BE2C (cell line): ENCODE data around the gene PTK7.

Experiments
- DNase-seq: peaks from one replicate; pipeline ENCODE4 v3.0.0-alpha.2; 2020
- H3K27me3 ChIP-seq: fragments of 250-450 bp; sonication (Bioruptor Pico); 2 replicates; pipeline ENCODE4 v1.5.1; 2020; ENCODE audit warnings: mild to moderate bottlenecking
- H3K36me3 ChIP-seq: fragments of 250-450 bp; sonication (Bioruptor Pico); 2 replicates; pipeline ENCODE4 v1.5.1; 2020; ENCODE audit warnings: mild to moderate bottlenecking
- H3K4me1 ChIP-seq: fragments of 250-450 bp; sonication (Bioruptor Pico); 2 replicates; pipeline ENCODE4 v1.5.1; 2020
- H3K4me3 ChIP-seq: 2 replicates; pipeline ENCODE4 v1.5.1; 2011; ENCODE audit warnings: low read depth, low read length
- H3K9me3 ChIP-seq: fragments of 250-450 bp; sonication (Bioruptor Pico); 2 replicates; pipeline ENCODE4 v1.5.1; 2020
- CTCF ChIP-seq: IDR thresholded peaks from 2 replicates; pipeline ENCODE4 v1.5.1; 2012; ENCODE audit warnings: mild to moderate bottlenecking, low read depth, low read length

PTK7 gene

GRCh38 chr6:43125119-43125518 is 49.0 kb downstream of the PTK7 start:
- Histone ChIP-seq H3K4me3 (no peak overlapping the region), H3K27me3 (no peaks in the 10 kb centered on the region), H3K9me3 (no peaks in the 10 kb centered on the region), H3K4me1 (peaks cover 35% of the 10 kb centered on the region), H3K36me3 (peaks cover 2% of the 10 kb centered on the region; the same call in 1 of the 2 replicates)
- DNase-seq = peak; percentile 41
- TF ChIP-seq CTCF = no peak

- no peak for TF ChIP-seq CTCF
- Histone ChIP-seq H3K9me3 (no peaks in the 10 kb centered on the region), H3K4me1 (peaks cover 30% of the 10 kb centered on the region), H3K36me3 (peaks cover 5% of the 10 kb centered on the region; the same call in 1 of the 2 replicates), H3K27me3 (no peaks in the 10 kb centered on the region), H3K4me3 (no peak overlapping the region)
- no peak for DNase-seq
These were observed 49.4 kb downstream of the PTK7 start for GRCh38 chr6:43125555-43125954.

GRCh38 chr6:43127180-43127579 is 51.1 kb downstream of the PTK7 start:
- Histone ChIP-seq H3K27me3 (no peaks in the 10 kb centered on the region), H3K4me1 (peaks cover 18% of the 10 kb centered on the region), H3K4me3 (no peak overlapping the region), H3K36me3 (peaks cover 5% of the 10 kb centered on the region; the same call in 1 of the 2 replicates), H3K9me3 (no peaks in the 10 kb centered on the region)
- TF ChIP-seq CTCF = no peak
- no peak for DNase-seq

GRCh38 chr6:43127877-43128276 is 51.8 kb downstream of the PTK7 start:
- H3K27me3 ChIP-seq = no peaks in the 10 kb centered on the region
- H3K4me3 ChIP-seq = no peak overlapping the region
- peaks cover 17% of the 10 kb centered on the region for H3K4me1 ChIP-seq
- no peak for DNase-seq
- no peak for TF ChIP-seq CTCF
- H3K36me3 ChIP-seq = peaks cover 5% of the 10 kb centered on the region; the same call in 1 of the 2 replicates
- no peaks in the 10 kb centered on the region for H3K9me3 ChIP-seq

GRCh38 chr6:43128926-43129325 is 52.8 kb downstream of the PTK7 start:
- peaks cover 10% of the 10 kb centered on the region for H3K4me1 ChIP-seq
- no peak overlapping the region for H3K4me3 ChIP-seq
- TF ChIP-seq CTCF = no peak
- no peaks in the 10 kb centered on the region for H3K9me3 ChIP-seq
- no peaks in the 10 kb centered on the region for H3K27me3 ChIP-seq
- peaks cover 5% of the 10 kb centered on the region; the same call in 1 of the 2 replicates for H3K36me3 ChIP-seq
- no peak for DNase-seq

GRCh38 chr6:43129434-43130194 is 53.5 kb downstream of the PTK7 start:
- Histone ChIP-seq H3K36me3 (peaks cover 5% of the 10 kb centered on the region; the same call in 1 of the 2 replicates), H3K27me3 (no peaks in the 10 kb centered on the region), H3K4me3 (no peak overlapping the region), H3K9me3 (no peaks in the 10 kb centered on the region), H3K4me1 (peaks cover 7% of the 10 kb centered on the region)
- peak; percentile 71 for DNase-seq
- TF ChIP-seq CTCF = peak; percentile 90
